ENCODE measurements around the gene ARHGEF38.

Gene ARHGEF38

DNA sequence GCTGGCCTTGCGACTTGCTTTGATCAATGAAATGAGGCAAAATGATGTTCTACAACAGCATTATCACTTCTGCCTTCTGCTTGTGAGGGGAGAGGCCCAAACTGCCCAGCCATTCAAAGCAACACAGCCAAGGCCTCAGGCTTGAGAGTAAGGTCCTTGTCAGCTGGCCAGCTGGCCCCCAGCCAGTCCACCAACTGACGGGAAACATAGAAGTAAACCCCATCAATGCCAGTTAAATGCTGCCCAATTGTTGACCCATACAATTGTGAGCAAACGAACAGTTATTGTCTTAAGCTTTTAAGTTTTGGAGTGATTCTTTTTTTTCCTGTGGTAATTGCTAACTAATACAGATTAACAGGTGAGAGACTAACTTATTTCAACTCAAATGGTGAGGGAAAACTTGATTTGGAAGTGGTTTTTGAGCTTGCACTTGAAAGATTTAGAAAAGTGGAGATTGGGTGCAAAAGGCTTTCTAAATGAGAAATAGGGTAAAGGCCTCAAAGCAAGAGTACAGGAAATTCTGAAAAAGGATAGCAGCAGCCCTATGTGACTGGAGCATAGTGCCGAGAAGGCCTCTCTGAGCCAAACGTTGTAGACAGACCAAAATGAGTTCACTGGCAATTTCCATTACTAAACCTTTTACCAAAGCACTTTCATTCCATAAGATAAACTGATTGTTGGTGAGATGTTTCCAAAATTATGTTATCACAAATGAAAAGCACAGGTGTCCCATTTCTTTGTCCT, 66.9 kb downstream of the ARHGEF38 start:
- peak; percentile 8 to 22 for DNase-seq

DNA sequence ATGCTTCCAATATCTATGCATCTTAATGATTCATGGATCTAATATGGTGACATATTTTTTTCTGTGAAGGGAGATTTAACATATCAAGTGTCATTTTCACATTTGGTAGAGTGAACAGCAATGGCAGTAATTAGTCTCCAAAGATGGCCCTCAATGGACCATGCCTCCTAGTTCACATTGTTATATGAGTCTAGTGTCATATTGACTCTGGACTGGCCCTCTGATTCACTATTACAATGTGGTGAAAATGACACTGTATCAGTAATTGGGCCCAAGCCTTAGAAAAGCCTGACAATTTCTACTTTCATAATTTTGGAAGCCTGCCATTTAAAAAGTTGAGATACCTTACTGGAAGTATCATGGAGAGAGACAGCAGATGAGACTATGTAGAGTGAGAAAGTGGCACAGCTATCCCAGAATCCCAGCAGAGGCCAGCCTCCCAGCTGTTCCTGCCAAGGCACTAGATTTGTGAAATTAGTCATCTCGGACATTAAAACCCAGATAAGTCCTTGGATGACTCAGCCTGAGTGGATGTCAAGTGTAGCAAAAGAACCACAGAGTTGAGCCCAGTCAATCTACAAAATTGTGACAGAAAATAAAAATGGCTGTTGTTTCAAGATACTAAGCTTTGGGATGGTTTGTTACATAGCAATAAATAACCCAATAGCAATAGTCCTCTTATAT, 68.4 kb downstream of the ARHGEF38 start:
- no peak for DNase-seq

DNA sequence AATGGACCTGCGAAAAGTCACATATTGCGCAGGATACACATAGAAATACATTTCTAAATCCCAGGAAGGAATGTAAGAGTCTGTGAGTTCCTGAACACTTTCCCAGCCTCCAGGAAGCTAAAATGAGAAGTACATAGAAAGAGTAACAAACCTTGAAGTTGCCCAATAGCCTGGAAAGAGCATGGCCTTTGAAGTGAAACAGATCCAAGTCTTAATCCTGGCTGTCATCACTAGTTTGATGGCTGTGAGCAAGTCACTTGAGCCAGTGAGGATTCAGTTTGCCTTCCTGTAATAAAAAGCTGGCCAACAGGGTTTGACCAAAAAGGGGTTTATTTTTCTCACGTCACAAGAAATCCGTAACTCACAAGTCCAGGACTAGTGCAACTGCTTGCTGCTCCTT, 69.8 kb downstream of the ARHGEF38 start:
- no peak for DNase-seq

DNA sequence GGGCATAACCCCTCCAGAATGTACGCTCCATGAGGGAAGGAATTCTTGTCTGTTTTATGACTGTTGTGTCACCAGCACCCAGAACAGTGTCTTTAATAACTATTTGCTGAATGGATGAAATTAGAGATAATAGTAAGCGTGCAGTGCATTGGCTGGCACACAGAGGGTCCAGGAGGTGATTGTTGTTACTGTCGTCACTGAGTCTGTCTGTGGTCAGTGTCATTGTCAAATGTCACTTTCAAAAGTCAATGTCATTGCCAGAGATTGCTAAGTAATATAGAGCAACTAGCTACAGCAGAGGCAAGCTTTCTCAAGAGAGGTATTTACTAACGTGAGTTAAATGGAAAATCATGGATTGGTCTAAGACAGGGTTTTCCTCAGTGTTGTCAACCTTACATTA, 70.7 kb downstream of the ARHGEF38 start:
- DNase-seq: no peak

- no peak for DNase-seq
Measured at GRCh38 chr4:105624530-105624929, 72.1 kb downstream of the ARHGEF38 start.

GRCh38 chr4:105625214-105625613, 72.8 kb downstream of the ARHGEF38 start:
- DNase-seq: no peak

- DNase-seq: no peak
Measured at GRCh38 chr4:105626846-105627245, 74.4 kb downstream of the ARHGEF38 start.

GRCh38 chr4:105627620-105628019, 75.2 kb downstream of the ARHGEF38 start:
- DNase-seq: no peak

DNA sequence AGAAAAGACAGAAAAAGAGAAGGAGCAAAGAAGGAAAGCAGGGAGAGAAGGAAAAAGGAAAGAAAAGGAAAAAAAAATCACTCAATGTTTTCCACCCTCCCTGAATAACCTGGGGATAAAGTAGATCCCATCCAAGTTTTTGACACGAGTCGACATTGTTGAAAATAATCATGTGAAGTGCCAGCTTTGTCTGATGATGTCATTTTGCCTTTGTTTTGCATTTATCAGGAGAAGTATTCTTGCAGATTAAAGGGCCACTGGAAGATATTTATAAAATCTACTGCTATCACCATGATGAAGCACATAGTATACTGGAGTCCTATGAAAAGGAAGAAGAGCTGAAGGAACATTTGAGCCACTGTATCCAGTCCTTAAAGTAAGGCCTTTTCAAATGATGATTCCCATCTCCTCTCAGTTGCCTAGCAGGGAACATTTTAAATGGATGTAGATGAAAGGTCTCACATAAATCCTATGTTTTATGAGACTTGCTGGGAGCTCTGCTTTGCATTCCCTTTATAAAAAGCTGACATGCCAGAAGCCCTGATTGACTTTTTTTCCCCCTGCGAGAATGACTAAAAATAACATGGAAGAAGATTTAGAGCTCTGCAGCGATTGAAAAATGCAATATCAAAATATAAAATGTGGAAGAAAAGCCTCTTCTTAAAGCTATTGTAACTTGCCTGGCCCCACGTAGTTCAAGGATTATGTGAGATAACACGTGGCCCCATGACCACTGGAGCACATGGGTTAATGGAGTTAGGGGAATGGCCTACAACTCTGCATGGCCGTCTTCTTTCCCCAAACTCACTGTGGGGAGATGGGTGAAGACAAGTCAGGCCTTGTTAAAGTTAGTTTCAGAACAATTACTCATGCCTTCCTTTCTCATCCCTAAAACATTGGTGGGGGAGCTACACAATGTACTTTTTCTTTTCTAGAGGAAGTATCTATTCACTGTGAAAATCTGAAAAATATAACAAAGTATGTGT, 78.5 kb downstream of the ARHGEF38 start:
- DNase-seq: no peak

DNA sequence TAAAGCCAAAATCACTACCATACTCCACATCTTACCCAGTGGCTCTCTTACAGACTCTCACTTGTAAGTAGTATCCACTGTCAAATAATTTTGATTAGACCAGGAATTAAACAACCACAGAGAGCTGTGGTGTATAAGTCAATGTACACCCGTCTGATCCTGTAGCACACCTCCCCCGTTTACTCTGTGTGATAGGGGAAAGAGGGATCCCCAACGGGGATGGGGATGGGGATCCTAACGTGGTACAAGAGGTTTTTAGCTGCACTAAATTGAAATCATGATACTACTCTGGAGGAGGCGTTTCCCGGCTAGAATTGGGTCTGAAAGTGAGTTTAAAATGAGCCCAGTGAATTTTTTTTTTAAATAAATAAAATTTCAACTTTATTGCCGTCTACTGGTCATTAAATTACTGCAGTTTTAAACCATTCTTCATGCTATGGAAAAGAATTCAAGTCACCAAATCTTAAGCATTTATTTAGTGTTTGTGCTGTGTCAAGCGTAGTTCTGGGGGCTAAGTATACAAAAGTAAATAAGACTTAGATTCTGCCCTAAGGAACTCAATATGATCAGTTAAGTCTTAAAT, 79.5 kb downstream of the ARHGEF38 start:
- DNase-seq: no peak

GRCh38 chr4:105632599-105632998, 80.2 kb downstream of the ARHGEF38 start:
- no peak for DNase-seq

GRCh38 chr4:105633241-105633640, 80.8 kb downstream of the ARHGEF38 start:
- no peak for DNase-seq

GRCh38 chr4:105634402-105635080, 82.1 kb downstream of the ARHGEF38 start:
- DNase-seq: no peak

- DNase-seq: no peak
Measured at GRCh38 chr4:105637408-105638176, 85.2 kb downstream of the ARHGEF38 start.

DNA sequence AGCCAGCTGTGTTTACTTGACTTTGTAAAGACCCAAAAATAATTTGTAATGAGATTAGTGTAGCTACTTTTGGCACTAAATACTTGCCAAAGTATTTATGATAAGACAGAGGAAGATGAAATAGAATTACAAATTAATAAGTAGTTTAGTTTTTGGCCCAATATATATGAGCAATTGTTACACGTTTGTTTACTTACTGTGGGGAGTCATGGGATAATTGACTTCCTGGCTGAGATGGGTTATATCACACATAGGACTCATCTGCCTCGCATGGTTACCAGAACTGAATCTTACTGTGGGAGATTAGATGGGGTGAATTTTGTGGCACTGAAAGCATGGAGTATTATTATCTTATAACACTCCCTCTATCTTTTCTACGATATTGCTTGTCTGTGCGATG, 89.4 kb downstream of the ARHGEF38 start:
- DNase-seq: no peak

- no peak for DNase-seq
Measured at GRCh38 chr4:105644257-105644656, 91.8 kb downstream of the ARHGEF38 start.

DNA sequence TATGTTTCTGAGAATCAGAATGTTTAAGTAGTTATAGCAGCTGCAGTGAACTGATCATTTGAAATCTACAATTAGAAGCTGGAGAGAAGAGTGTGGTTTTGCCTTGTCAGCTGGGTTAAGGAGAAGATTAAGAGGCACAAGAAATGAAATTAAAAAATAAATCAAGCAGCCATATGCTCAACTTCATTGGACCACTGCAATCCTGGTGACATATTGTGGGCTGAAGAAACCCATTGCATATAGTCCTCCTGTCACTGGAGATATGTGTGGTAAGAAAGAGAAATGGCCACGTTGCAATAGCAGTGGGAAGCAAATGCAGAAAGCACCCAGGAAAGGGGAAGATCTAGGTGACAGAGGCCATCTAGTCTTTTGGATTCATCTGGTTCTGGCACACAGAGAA, 93.0 kb downstream of the ARHGEF38 start:
- DNase-seq: no peak

DNA sequence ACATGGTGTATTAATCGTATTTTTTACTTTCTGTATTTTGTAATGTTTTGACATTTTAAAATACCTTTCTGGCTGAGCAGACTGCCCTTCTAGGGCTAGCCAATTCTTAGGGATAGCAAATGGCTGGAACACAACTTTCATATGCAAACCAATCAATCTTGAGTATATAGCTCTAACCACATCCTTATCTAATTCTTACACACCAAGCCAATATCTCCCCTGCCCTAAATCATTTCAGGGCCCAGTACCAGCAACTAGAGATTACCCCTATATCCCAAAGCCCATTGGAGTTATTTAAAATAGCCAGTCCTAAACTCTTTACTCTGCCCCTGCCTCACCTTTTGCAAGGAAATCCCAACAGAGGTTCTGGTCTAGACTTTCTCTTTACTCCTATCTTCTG, 97.8 kb downstream of the ARHGEF38 start:
- no peak for DNase-seq

GRCh38 chr4:105651884-105652283, 99.5 kb downstream of the ARHGEF38 start:
- no peak for DNase-seq

- DNase-seq: no peak
Measured at GRCh38 chr4:105652286-105652888, 100.0 kb downstream of the ARHGEF38 start.

DNA sequence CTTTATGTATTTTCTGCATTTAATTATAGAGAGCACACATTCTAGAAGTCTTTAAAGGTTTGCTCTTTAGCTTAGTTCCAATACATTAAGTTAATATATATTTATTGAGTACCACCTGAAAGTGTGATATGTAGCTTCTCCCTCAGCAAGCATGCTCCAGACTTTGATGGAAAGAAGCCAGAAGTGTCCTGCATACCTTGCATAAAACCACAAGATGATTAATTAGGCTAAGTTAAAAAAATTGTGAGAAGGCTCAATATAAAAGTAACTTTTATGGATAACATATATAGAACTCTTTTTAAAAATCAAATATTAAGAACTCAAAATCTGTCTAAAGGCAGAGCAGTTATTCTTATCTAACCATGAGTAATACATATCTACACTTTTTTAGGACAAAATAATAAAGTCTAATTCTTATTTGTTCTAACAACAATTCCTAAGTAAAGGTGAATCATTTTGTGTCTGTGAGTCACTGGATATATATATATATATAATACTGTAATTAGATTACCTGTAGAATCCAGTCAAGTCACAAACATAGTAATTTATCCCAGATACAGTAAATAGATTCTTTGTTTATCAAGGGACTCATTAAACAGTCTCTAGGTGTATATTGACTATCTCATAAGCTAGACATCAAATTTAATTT, 104.8 kb downstream of the ARHGEF38 start:
- no peak for DNase-seq
